Bronchial epithelial cell (primary cell): ENCODE results near the gene IL6ST. TPM values are rescaled to one million over a fixed set of nuclear protein-coding genes. Genes with fewer than 3 reads are reported as not detected.

Experiments
- DNase-seq: peaks from one replicate; pipeline ENCODE4 v3.0.0-alpha.2; 2010; ENCODE audit warnings: low read depth
- FAIRE-seq: peaks from 2 replicates; lab custom pipeline; 2011; peaks lifted over from hg19 to GRCh38; lab: Jason Lieb, UNC
- H3K27me3 ChIP-seq: 2 replicates; pipeline ENCODE4 v1.5.1; 2011; ENCODE audit warnings: low read length; ENCODE audit not compliant: control insufficient read depth, insufficient read depth
- H3K36me3 ChIP-seq: 2 replicates; pipeline ENCODE4 v1.5.1; 2011; ENCODE audit warnings: low read length; ENCODE audit not compliant: control insufficient read depth, insufficient read depth
- H3K4me3 ChIP-seq: 2 replicates; pipeline ENCODE4 v1.5.1; 2011; ENCODE audit warnings: mild to moderate bottlenecking, low read depth, low read length, control low read depth
- CTCF ChIP-seq: IDR thresholded peaks from 2 replicates; pipeline ENCODE4 v1.5.1; 2011; ENCODE audit warnings: mild to moderate bottlenecking, moderate library complexity, low read length, control low read depth, inconsistent platforms; ENCODE audit not compliant: insufficient read depth, severe bottlenecking
- total RNA-seq: library from RNA; depleted of rRNA; stranded (reverse); fragments of >200 nt; gene quantifications from 2 replicates; pipeline ENCODE4 v1.2.1, GENCODE V29; 2014

Gene IL6ST
- total RNA-seq, 1 donor from 2014 or later = 50.8 TPM

- no peak overlapping the region for H3K4me3 ChIP-seq
- H3K27me3 ChIP-seq = no peaks in the 10 kb centered on the region
- H3K36me3 ChIP-seq = no peaks in the 10 kb centered on the region
- FAIRE-seq (peak; percentile 95), DNase-seq (no peak)
- TF ChIP-seq CTCF = no peak
These were observed 81.0 kb downstream of the IL6ST start for GRCh38 chr5:55913466-55914413.

DNA sequence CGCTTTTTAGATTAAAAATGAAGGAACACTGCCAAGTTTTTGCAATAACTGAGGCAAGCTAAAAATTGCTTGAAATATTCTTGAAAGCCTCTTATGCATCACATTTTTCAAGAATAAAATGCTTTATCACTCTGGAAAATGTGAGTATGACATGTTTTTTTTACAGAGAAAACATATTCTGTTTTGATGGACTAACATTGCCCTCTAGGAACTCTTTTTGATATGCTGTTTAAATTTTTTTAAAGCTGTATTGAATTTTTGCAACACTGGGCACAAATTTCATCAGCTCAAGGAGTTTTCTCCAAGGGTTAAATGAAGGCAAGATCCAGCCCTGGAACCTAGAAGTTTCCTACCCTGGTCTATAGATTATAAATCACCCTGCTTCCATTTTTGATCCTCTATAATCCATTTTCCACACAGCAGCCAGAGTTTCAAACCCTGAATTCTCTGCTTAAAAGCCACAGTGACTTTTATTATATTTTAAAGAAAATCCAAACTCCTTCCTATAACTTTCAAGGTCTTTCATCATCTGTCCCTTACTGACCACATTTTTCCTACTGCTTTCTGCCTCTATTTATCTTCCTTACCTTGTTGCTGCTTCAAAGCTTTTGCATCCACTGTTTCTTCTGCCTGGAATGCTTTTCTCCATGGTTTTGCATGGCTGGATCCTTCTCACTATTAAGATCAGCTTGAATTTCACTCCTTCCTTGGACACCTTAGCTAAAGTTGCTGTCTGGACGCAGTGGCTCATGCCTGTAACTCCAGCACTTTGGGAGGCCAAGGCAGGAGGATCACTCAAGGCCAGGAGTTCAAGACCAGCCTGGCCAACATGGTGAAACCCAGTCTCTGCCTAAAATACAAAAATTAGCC is 82.7 kb downstream of the IL6ST start:
- no peak for DNase-seq

GRCh38 chr5:55908804-55909203 is 86.0 kb downstream of the IL6ST start:
- FAIRE-seq = no peak
- Histone ChIP-seq H3K27me3 (no peaks in the 10 kb centered on the region), H3K36me3 (no peaks in the 10 kb centered on the region), H3K4me3 (no peak overlapping the region)
- DNase-seq = no peak
- TF ChIP-seq CTCF = no peak

More for the DNA sequence above, 82.7 kb downstream of the IL6ST start:
- Histone ChIP-seq H3K27me3 (no peaks in the 10 kb centered on the region), H3K4me3 (no peak overlapping the region), H3K36me3 (no peaks in the 10 kb centered on the region)
- no peak for TF ChIP-seq CTCF
- no peak for FAIRE-seq

DNA sequence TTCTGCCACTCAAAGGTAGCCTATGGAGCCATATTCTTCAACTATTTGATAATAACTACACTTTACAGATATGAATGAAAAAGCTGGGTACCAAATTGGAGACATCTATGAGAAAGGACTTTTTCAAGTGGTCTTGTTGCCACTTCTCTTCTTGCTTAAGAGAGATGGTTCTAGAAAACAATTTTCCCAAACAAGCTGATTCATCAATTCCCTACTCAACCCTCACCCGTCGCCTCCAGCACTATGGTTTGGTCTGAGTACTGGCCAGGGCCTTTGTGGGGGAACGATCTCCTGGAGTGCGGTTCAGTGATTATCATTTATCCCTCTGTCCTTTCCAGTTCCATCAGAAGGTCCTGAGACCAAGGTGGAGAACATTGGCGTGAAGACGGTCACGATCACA is 86.8 kb downstream of the IL6ST start:
- Histone ChIP-seq H3K27me3 (no peaks in the 10 kb centered on the region), H3K36me3 (no peaks in the 10 kb centered on the region), H3K4me3 (no peak overlapping the region)
- TF ChIP-seq CTCF = no peak
- no peak for DNase-seq
- no peak for FAIRE-seq

DNA sequence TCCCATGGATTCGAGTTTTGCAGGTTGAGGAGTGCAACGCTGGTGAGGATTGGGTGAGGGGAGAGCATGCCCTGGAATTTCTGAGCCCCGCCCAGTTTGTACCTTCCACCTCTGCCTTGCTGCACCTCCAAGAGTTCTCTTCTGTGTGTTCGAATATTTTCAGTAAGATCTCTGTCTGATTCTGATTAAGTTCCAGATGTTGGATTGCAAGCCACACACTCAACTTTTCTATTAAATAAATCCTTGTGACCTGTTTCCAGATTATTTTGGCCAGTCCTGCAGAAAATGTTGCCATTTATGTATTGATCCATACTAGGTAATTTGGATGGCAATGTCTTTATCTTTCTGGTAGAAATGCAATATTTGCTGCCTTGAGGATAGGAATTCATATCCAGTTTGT is 89.5 kb downstream of the IL6ST start:
- Histone ChIP-seq H3K4me3 (no peak overlapping the region), H3K36me3 (no peaks in the 10 kb centered on the region), H3K27me3 (no peaks in the 10 kb centered on the region)
- FAIRE-seq (no peak), DNase-seq (no peak)
- TF ChIP-seq CTCF = no peak
